Central memory CD8-positive, alpha-beta T cell (primary cell): ENCODE data around the gene IGLL5.
"Not testable (repeated sequence)": the region's sequence is repeated elsewhere in the genome, so short reads cannot be mapped to it uniquely, and the experiment has no call there.

ENCODE experiments used
- ATAC-seq: fragments of 150-1000 bp; cut with Tn5 transposase; replicated peaks from 2 replicates; pipeline ENCODE4 v1.10.0; 2022; ENCODE audit warnings: mild to moderate bottlenecking, moderate FRiP score, moderate number of reproducible peaks; ENCODE audit not compliant: poor library complexity, severe bottlenecking; ENCODE audit errors: extremely low read depth
- DNase-seq, 2 donors: peaks; one replicate each; pipeline ENCODE4 v3.0.0; 2021; ENCODE audit warnings: low spot score in 2 of 2
- H3K27ac Mint-ChIP-seq: one replicate; pipeline ENCODE4 v1.8.0; 2022; ENCODE audit warnings: low read depth, mild to moderate bottlenecking, moderate library complexity, mixed read lengths
- H3K27me3 Mint-ChIP-seq: one replicate; pipeline ENCODE4 v1.8.0; 2022; ENCODE audit warnings: mixed read lengths
- H3K36me3 Mint-ChIP-seq: one replicate; pipeline ENCODE4 v1.8.0; 2022; ENCODE audit warnings: mild to moderate bottlenecking, moderate library complexity, mixed read lengths; ENCODE audit not compliant: insufficient read depth
- H3K4me1 Mint-ChIP-seq: one replicate; pipeline ENCODE4 v1.8.0; 2022; ENCODE audit warnings: mixed read lengths
- H3K4me3 Mint-ChIP-seq: one replicate; pipeline ENCODE4 v1.8.0; 2022; ENCODE audit warnings: mild to moderate bottlenecking, moderate library complexity, mixed read lengths
- H3K9me3 Mint-ChIP-seq: one replicate; pipeline ENCODE4 v1.8.0; 2022; ENCODE audit warnings: mixed read lengths

Gene IGLL5

DNA sequence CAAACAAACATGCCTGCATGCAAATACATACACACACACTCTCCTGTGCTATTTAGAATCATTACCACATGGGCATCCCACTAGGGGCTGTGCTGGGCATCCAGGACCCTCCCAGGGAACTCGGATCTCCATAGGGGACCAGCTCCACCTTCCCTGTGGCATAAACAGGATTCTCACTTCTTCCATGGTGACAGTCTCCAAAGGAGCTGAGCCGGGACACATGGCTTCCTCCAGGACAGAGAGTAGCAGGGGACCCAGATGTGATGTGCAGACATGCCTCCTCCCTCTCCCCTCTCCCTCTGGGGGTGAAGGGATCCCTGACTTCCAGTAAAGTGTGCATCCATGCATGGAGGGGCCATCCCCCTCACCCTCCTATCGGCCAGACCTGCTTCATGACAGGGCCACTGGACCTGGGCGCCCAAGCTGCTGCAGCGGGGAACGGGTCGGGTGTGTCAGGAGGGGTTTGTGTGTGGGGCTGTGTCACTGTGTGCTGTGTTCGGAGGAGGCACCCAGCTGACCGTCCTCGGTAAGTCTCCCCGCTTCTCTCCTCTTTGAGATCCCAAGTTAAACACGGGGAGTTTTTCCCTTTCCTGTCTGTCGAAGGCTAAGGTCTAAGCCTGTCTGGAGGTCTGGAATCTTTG, 33.4 kb downstream of the IGLL5 start:
- Mint-ChIP-seq H3K27ac (no peak overlapping the region), H3K36me3 (peaks cover 3% of the 10 kb centered on the region), H3K4me1 (no peaks in the 10 kb centered on the region), H3K4me3 (no peak overlapping the region), H3K9me3 (no peaks in the 10 kb centered on the region), H3K27me3 (peaks cover 8% of the 10 kb centered on the region)
- no peak for ATAC-seq
- DNase-seq: no peak

GRCh38 chr22:22921575-22921974, 34.0 kb downstream of the IGLL5 start:
- Mint-ChIP-seq H3K27ac (no peak overlapping the region), H3K9me3 (no peaks in the 10 kb centered on the region), H3K36me3 (peaks cover 3% of the 10 kb centered on the region), H3K27me3 (peaks cover 3% of the 10 kb centered on the region), H3K4me1 (peaks cover 1% of the 10 kb centered on the region), H3K4me3 (no peak overlapping the region)
- ATAC-seq: no peak
- DNase-seq: no peak

DNA sequence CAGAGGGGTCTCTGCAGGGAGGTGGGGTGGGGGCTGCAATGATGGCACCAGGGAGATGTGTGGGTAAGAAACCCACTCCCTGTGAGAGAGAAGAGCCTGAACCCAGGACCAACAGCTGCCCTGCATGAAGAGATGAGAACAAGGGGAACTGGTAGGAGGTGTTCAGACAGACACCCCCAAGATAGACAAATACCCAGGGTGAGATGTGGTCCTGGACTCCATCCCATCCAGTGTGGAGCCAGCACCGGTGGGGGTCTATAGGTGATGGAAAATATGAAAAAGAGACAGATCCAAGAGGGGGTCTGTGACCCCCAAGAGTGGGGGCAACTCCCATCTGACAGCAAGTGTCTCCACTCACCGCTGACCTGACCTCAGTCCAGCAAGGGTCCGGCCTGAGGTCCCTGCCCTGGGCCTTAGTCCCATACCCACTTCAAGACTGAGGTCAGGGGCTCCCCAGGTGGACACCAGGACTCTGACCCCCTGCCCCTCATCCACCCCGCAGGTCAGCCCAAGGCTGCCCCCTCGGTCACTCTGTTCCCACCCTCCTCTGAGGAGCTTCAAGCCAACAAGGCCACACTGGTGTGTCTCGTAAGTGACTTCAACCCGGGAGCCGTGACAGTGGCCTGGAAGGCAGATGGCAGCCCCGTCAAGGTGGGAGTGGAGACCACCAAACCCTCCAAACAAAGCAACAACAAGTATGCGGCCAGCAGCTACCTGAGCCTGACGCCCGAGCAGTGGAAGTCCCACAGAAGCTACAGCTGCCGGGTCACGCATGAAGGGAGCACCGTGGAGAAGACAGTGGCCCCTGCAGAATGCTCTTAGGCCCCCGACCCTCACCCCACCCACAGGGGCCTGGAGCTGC, 34.7 kb downstream of the IGLL5 start:
- not testable (repeated sequence) for H3K36me3 Mint-ChIP-seq

DNA sequence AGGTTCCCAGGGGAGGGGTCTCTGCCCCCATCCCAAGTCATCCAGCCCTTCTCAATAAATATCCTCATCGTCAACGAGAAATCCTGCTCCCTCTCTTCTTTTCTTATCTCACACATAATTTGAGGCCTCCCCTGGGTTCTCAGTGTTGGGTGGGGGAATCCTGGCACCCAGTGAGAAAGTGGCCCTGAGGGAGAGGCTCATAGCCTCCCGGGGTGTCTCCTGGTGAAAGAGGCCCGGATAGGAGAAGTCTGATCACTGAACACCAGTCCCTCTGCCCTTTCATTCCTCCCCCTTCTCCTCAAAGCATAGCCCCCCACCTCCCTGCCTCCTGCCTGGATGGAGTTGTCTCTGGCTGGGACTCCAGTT, 35.3 kb downstream of the IGLL5 start:
- no peak for DNase-seq
- peak overlapping the region; percentile 19 for H3K27ac Mint-ChIP-seq
- ATAC-seq: no peak
- peaks cover 3% of the 10 kb centered on the region for H3K36me3 Mint-ChIP-seq
- H3K4me1 Mint-ChIP-seq: peaks cover 14% of the 10 kb centered on the region
- no peak overlapping the region for H3K4me3 Mint-ChIP-seq
- no peaks in the 10 kb centered on the region for H3K9me3 Mint-ChIP-seq
- no peaks in the 10 kb centered on the region for H3K27me3 Mint-ChIP-seq

More for the DNA sequence above, 34.7 kb downstream of the IGLL5 start:
- DNase-seq, H3K9me3 Mint-ChIP-seq, ATAC-seq, H3K4me1 Mint-ChIP-seq, H3K4me3 Mint-ChIP-seq, H3K27me3 Mint-ChIP-seq: not testable (repeated sequence)
- peak overlapping the region; percentile 19 for H3K27ac Mint-ChIP-seq

DNA sequence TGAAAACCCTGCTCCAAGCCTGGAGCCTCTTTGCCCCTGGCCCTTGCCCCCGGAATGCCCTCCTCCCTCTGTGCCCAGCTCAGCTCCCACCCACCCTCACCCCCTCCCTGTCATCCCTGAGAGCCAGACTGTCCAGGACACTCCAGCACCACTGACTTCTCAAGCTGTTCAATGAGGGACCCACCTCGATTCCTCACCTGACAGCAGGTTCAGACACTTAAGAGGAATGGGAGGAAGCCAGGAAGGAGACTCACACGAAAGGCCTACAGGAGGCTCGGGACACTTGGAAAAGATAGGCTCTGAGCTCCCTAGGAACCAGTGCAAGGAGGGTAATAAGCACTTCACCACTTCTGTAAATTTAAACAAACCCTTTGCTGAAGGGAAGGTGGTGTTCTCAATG, 35.8 kb downstream of the IGLL5 start:
- Mint-ChIP-seq H3K9me3 (no peaks in the 10 kb centered on the region), H3K4me3 (no peak overlapping the region), H3K27me3 (no peaks in the 10 kb centered on the region), H3K36me3 (peaks cover 3% of the 10 kb centered on the region), H3K4me1 (peaks cover 18% of the 10 kb centered on the region), H3K27ac (peak overlapping the region; percentile 19)
- ATAC-seq: no peak
- DNase-seq: no peak

DNA sequence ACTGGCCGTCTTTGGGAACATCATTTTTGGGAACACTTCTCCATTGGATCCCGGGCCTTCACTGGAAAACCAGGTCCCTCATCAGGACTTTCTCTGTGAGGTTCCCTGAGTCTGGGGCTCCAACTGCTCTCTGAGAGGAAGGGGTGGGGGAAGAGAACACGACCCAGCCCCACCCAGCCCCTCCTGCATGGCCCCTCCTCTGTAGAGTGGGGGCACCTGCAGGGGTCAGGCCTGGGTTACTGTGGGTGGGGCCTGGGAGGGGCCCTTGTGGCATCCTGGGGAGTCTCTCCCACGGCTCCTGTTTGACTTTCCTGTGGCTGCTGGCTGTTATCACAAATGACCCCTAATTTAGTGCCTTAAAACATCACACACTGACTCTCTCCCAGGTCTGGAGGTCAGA, 36.3 kb downstream of the IGLL5 start:
- ATAC-seq: no peak
- Mint-ChIP-seq H3K4me1 (peaks cover 24% of the 10 kb centered on the region), H3K9me3 (no peaks in the 10 kb centered on the region), H3K4me3 (no peak overlapping the region), H3K36me3 (peaks cover 5% of the 10 kb centered on the region), H3K27ac (no peak overlapping the region), H3K27me3 (no peaks in the 10 kb centered on the region)
- no peak for DNase-seq

GRCh38 chr22:22924369-22925145, 36.9 kb downstream of the IGLL5 start:
- no peak overlapping the region for H3K27ac Mint-ChIP-seq
- no peaks in the 10 kb centered on the region for H3K27me3 Mint-ChIP-seq
- DNase-seq: no peak

DNA sequence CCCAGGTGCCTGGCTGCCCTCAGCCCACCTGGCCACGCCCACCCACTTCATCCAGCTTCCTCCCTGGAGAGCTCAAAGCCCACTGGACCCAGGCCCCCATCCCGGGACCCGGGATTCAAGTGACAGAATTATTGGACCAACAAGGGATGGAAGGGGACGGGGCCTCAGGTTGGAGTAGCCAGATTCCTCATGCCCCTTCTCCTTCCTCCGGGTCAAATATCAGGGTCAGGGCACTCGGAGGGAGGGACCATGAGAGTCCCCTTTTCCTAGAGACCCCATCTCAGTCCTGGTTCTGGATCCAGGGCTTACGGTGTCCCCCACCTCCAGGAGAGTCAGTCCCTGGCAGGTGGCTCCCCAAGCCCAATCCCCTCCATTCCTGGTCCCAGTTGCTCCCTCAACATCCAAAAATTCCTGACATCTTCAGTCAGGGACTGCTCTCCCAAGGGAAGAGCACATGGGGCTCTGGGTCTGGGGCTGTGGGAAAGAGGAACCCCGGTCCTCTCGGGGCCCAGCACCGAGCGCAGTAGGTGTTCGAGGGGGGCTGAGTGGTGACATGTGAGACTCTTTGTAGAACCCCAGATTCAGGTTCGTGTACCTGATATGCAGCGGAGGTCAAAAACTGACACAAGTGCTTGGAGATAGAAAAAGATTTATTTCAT, 37.7 kb downstream of the IGLL5 start:
- H3K4me1 Mint-ChIP-seq: peaks cover 25% of the 10 kb centered on the region
- no peak for ATAC-seq

More at GRCh38 chr22:22924369-22925145, 36.9 kb downstream of the IGLL5 start:
- H3K36me3 Mint-ChIP-seq: peaks cover 5% of the 10 kb centered on the region
- H3K4me1 Mint-ChIP-seq: peaks cover 25% of the 10 kb centered on the region
- H3K9me3 Mint-ChIP-seq: no peaks in the 10 kb centered on the region
- H3K4me3 Mint-ChIP-seq: no peak overlapping the region
- no peak for ATAC-seq

DNA sequence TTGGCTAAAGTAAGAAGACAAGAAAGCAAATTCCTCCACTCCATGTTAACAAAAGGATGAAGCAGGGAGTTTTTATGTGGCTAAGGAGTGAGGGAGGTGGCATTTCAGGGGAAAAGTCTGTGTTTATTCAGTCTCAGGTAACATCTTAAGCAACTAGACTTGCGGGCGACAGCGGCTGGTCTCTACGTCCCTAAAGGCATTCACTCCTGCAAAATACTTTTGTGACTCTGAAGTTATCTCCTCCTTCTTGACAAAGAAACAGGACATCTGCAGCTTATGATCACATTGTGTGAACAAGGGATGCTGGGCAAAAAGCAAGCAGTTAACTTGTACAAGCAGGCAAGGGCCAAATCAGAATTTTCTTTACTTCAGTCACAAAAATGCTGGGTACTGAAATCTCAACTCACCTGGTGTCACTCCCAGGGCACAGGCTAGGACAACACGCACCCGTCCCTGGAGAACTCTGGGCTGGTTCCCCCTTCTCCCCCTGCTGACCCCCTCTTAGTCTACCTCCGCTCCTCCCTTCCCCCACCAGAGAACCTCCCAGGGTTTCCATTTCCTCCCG, 38.3 kb downstream of the IGLL5 start:
- Mint-ChIP-seq H3K9me3 (no peaks in the 10 kb centered on the region), H3K27me3 (no peaks in the 10 kb centered on the region), H3K4me1 (peaks cover 25% of the 10 kb centered on the region), H3K36me3 (peaks cover 1% of the 10 kb centered on the region), H3K4me3 (no peak overlapping the region), H3K27ac (peak overlapping the region; percentile 33)
- no peak for DNase-seq
- no peak for ATAC-seq

More for the DNA sequence above, 37.7 kb downstream of the IGLL5 start:
- Mint-ChIP-seq H3K27me3 (no peaks in the 10 kb centered on the region), H3K36me3 (peaks cover 4% of the 10 kb centered on the region), H3K9me3 (no peaks in the 10 kb centered on the region), H3K27ac (no peak overlapping the region), H3K4me3 (no peak overlapping the region)
- no peak for DNase-seq

GRCh38 chr22:22926370-22927195, 39.0 kb downstream of the IGLL5 start:
- H3K27ac Mint-ChIP-seq: peak overlapping the region; percentile 33
- H3K4me1 Mint-ChIP-seq: peaks cover 25% of the 10 kb centered on the region
- H3K4me3 Mint-ChIP-seq: no peak overlapping the region
- no peak for ATAC-seq
- H3K9me3 Mint-ChIP-seq: no peaks in the 10 kb centered on the region
- H3K27me3 Mint-ChIP-seq: no peaks in the 10 kb centered on the region
- DNase-seq: no peak
- H3K36me3 Mint-ChIP-seq: peaks cover 1% of the 10 kb centered on the region

DNA sequence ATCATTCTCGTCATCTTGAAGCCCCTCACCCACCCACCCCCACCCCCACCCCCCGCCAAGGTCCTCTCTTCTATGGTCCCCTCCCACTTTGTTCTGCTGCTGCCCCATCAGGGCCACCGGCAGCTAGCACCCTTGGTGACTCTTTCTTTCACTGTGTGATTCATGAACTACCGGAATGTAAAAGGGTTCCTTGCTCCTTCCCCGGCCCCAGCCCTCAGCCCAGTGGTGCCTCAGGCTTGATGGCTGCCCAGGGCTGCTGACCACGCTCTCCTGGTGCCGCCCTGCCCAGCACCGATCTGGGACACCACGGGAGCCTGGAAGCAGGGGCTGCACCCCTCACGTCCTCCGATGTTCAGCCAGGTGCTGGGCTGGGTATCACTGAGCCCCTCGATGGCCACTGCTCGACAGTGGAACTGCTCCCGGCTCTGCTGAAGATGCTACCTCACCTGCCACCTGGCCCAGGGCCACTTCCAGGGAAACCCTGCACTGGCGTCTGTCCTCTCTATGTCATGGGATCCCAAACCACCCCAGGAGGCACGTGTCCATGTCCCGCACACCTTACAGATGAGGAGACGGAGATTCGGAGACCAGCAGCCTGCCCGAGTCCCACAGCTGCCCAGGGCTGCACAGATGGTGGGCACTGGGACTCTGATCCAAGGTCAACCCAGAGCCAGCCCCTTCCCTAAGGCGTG, 39.7 kb downstream of the IGLL5 start:
- ATAC-seq (no peak), DNase-seq (no peak)
- H3K4me1 Mint-ChIP-seq: peaks cover 25% of the 10 kb centered on the region
- H3K9me3 Mint-ChIP-seq: no peaks in the 10 kb centered on the region
- H3K27ac Mint-ChIP-seq: peak overlapping the region; percentile 33
- H3K36me3 Mint-ChIP-seq: peaks cover 1% of the 10 kb centered on the region
- H3K4me3 Mint-ChIP-seq: no peak overlapping the region
- H3K27me3 Mint-ChIP-seq: no peaks in the 10 kb centered on the region
